Iris pigment epithelial cell (primary cell): ENCODE measurements around the gene FBXO3.
"Not testable (repeated sequence)": the region's sequence is repeated elsewhere in the genome, so short reads cannot be mapped to it uniquely, and the experiment has no call there.

Experiments
- DNase-seq: peaks from one replicate; pipeline ENCODE4 v3.0.0-alpha.2; 2011; ENCODE audit warnings: low read depth

Gene FBXO3

DNA sequence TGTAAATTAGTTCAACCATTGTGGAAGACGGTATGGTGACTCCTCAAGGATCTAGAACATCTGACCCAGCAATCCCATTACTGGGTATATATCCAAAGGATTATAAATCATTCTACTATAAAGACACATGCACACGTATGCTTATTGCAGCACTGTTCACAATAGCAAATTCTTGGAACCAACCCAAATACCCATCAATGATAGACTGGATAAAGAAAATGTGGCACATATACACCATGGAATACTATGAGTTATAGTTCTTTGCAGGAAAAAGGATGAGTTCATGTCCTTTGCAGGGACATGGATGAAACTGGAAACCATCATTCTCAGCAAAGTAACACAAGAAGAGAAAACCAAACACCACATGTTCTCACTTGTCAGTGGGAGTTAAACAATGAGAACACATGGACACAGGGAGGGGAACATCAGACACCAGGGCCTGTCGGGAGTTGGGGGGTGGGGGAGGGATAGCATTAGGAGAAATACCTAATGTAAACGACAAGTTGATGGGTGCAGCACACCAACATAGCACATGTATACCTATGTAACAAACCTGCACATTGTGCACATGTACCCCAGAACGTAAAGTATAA lies 45.2 kb downstream of the FBXO3 start:
- DNase-seq: not testable (repeated sequence)

DNA sequence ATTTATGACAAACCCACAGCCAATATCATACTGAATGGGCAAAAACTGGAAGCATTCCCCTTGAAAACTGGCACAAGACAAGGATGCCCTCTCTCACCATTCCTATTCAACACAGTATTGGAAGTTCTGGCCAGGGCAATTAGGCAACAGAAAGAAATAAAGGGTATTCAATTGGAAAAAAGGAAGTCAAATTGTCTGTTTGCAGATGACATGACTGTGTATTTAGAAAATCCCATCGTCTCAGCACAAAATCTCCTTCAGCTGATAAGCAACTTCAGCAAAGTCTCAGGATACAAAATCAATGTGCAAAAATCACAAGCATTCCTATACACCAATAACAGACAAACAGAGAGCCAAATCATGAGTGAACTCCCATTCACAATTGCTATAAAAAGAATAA lies 46.8 kb downstream of the FBXO3 start:
- DNase-seq: not testable (repeated sequence)

DNA sequence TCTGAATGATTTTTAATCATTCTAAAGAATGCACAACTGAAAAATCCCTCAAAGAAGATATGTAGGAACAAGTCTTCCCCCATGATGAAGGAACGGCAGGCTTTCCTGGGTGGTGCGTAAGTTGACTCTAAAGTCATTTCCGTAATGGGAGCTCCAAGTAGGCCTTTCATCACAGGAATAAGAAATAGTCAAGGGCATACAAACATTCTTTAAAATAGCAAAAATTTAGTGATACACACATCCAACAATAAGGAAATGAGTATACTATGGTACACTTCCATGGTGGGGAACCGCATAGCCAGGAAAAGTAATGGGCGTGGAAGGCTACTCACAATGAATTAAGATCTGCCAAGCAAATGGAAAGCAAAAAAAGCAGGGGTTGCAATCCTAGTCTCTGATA lies 48.8 kb downstream of the FBXO3 start:
- no peak for DNase-seq

DNA sequence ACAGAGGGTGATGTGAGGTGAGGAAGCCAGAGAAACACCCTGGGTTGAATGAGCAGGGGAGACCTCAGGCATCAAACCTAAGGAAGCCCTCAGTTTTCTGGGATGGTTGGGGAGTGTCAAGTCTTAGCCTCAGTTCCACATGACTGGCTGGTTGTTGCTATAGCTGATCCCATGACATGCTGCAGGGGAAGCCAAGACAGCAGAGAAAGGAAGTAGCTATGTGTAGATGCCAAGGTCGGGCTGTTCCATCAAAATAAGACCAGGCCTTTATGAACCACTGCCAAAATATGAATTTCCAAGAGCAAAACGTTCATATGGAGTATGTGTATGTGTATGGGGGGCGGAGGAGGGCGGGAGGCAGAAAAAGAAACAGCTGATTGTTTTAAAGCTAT lies 49.7 kb downstream of the FBXO3 start:
- peak; percentile 73 for DNase-seq

DNA sequence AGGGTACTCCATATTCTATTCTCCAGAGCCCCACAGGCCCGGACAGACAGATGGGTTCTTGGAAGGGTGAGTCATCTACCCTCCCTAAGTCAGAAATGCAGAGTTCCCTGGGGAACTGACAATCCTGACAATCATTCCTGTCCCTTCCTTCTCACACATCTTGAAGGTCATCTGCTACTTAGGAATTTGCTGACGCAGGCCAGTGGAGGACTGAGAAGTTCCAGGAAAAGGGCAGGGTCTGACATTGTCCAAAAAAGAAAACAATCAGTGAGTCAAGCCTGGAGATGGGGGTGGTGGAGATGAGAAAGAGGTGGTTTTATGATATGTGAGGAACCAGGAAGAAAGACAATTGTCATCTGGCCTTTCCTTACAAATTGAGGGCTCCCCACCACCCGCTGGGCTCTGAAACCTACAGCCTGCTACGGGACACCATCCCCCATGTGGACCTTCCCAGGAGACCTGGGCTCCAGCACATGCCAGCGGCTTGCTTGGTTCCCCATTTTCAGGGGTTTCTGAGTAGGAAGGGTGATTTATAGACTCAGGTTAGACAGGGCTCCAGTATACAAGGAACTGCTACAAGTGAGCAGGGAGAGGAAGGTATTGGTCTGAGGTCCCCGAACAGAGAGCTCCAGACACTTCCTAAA lies 51.0 kb downstream of the FBXO3 start:
- peak; percentile 90 for DNase-seq

DNA sequence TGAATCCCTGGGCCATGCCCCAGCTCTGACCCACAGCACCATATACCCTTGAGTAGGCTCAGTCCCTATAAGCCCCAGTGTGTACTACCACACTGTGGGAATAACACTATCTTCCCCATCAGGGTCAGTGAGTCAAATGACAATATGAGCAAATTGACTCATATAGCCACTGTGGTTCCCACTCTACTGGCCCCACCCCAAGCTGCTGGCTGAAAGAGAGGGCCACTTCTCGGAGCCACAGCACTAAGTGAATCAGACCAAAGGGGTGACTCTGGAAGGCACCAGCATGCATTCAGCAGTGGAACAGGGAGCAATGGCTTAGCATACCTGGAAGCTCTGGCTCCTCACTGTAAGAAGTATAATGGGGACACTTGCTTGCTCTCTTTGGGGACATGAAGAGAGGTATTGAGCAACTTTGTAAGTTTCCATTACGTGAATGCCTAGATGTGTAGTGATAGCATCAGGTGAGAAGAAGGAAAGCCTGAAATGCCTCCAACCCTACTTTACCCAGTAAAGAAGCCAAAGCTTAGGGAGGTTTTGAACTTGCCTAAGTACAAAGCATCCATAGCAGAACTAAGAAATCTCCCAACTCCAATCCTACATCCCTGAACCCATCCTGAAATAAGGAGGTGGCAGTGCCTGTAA lies 51.6 kb downstream of the FBXO3 start:
- peak; percentile 75 for DNase-seq

DNA sequence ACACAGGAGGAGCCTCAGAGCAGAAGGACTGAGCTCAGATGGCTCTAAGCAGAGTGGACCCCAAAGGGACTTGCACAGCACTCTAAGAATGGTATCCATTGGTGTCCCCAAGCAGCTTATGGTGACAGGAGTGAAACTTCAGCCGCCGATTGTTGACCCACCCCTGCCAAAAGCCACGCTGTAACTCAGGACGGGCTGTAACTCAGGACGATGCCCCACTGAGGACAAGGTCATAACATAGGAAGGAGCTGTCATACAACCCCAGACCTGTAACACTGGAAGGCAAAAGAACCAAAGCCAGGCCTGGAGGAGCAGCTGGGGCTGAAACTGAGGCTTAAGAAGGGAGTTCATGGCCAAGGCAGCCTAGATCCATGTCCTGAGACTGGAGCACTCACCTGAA lies 52.3 kb downstream of the FBXO3 start:
- no peak for DNase-seq

DNA sequence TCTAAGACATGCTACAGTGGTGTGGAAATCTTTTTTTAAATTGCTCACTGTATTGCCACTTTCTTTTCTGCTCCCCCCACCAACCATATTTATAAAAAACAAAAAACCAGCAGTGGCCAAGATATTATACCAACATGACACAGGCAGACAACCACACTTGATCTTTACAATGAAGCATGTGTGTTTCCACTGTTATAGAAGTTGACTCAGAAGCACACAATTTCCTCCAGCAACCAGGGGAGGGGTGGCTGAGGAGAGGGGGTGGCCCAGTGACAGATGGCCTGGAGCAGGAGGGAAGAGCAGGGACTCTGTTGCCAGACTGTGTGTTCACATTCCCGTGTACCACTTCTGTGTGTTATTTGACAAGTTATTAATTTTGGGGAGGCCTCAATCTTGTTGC lies 52.9 kb downstream of the FBXO3 start:
- DNase-seq: peak; percentile 56

DNA sequence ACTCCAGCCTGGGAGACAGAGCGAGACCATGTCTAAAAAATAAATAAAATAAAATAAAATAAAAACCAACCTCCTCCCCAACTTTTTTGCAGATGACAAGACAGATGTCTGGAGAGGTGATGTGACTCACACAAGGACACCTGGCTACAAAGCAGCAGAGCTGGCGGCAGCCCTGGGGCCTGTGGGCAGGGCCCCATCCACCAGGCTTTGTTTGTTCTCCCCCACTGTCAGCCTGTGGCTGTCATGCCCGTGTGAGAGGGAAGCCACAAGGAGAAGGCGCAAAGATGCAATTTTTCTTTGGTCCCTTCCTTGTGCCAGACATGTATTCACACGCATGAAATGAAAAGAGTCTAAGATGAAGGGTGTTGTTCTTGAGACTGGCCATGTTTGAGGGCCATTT lies 54.7 kb downstream of the FBXO3 start:
- DNase-seq: no peak

DNA sequence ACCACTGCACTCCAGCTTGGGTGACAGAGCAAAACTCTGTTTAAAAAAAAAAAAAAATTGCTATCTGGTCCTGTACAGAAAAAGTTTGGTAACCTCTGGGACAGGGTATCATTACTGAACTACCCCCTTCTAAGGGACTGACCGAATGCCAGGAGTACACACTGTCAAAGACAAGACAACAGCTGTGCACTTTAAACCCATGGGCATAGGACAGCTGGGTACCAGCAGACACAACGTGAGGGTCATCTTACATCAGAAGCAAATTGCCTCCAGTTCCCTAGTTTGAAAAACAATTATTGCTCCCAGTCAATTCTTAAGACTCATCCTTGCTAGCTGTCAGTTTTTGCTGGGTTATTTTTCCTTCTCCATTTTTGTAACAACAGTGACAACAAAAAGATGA lies 55.9 kb downstream of the FBXO3 start:
- no peak for DNase-seq

DNA sequence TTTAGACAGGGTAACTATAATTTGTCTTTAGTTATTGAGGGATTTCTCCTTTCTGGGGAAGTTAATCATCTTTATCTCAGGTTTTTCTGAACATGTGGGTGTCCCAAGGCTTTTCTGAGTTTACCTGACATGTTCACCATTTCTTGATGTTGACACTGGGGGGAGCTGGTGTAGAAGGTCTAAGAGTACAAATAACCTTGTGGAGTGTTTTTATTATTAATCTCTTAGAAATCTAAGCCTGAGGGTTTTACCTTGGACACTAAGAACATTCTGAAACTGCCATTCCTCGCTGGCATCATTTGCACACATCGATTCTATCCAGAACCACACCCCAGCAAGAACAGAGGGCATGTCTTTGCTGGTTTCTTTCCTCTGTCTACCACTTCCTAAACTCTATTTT lies 58.1 kb downstream of the FBXO3 start:
- DNase-seq: peak; percentile 60

DNA sequence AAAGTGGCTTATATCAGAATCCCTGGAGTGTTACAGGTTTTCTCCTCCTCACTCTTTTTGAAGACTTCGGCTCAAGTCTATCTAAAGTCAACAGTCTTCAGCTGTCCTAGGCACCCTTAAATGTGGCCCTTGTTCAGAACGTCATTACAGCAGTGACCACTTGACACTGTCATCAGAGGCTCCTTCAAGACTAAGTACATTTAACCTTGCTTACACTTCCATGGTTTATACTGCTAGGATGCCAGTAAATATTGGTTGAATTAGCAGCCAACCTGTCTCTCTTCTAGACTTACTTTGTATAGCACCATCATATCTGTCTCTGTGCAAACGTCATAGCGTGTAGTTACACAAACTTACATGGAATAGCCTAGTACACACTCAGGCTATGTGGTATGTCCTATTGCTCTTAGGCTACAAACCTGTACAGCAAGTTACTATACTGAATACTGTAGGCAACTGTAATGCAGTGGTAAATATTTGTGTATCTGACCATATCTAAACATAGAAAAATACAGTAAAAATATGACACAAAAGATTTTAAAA lies 60.4 kb downstream of the FBXO3 start:
- DNase-seq: no peak

DNA sequence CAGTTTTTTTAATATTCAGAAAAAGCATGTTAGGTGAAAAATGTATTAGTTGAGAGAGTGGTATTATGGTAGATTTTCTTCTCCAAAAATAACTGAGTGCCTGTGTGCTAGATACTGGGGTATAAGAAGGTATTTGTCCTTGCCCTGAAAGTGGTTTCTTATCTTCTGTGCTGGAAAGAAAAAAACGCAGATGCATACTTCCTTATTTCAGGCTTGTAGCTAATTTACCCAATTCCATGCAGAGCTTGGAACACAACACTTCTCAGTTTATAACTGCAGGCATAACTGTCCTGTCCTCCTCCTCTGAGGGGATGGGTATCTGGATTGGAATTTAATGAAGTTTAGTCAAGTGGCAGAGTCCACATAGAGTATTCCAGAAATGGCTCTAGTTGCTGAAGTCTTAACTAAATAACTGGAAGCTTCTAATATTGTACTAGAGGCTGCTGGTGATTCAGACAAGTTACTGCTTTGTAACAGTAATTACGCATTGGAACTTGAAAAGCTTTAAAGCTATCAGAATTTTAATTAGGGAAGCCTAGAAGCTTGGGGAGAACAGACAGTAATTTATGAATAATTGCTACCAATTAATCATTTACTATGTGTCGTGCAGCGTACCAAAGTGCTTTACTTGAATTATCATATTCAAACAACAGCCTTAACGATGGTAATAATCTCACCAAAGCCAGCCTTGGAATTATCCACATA lies 61.0 kb downstream of the FBXO3 start:
- DNase-seq: no peak

DNA sequence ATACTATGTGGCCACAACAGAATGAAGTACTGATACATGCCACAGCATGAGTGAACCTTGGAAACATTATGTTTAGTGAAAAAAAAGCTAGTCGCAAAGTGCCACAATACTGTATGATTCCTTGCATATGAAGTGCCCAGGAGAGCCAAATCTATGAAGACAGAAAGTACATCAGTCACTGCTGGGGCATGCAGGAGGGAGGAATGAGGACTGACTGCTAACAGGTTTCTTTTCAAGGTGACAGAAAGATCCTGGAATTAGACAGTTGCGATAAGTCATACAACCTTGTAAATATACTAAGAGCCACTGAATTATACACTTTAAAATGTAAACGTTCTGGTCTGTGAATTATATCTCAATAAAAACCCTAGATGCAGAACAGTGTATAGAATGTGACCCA lies 61.9 kb downstream of the FBXO3 start:
- no peak for DNase-seq

DNA sequence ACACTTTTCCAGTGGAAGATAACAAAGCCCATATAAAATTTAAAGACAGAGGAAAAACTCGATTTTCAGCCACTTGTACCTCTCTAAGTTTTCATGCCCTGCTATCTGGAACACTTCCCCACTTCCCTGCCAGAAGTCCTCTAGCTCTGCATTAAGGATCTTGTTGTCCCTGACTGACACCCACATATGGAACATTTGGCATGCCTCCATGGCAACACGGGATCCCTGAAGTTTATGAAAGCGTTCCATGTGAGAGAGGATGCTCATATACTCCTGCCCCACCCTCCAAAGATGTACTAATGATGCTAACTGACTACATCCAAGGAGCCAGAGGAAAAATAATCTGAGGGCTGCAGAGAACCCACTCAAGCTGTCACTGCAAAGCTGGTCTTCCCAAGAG lies 64.9 kb downstream of the FBXO3 start:
- no peak for DNase-seq

DNA sequence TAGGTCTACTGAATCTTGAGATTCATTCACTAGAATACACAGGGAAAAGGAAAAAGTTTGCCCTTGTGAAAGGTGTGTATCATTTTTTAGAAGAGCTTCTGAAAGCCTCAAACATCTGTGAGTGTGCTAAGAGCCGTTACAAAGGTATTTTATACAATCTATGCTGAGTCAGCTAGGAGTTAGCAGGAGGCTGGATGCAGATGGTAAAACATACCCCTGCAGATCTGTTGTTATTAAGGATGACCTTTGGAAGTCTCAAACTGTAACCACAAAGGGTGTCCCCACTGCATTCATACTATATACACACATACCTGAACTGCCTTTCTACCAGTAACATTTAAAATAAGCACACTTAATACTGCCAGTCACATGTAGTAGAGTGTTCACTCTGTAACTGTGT lies 65.3 kb downstream of the FBXO3 start:
- DNase-seq: peak; percentile 43

DNA sequence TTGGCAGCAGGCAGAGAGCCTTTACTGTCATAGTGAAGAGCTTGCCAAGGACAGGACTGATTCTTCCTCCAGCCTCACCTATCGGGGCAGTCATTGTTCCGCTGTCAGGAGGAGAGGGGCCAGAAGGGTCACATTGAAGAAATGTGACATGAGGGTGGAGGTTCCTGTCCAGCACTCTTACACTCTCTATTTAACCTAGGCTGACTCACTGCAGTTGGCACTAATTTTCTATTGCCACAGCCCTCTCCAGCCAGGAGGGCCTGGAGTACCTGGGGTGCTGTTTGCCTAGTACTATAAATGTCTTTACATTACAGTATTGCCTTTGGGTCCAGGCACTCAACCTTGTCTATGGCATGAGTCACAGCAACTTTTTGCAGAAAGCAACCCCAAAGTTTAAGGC lies 66.5 kb downstream of the FBXO3 start:
- DNase-seq: not testable (repeated sequence)

DNA sequence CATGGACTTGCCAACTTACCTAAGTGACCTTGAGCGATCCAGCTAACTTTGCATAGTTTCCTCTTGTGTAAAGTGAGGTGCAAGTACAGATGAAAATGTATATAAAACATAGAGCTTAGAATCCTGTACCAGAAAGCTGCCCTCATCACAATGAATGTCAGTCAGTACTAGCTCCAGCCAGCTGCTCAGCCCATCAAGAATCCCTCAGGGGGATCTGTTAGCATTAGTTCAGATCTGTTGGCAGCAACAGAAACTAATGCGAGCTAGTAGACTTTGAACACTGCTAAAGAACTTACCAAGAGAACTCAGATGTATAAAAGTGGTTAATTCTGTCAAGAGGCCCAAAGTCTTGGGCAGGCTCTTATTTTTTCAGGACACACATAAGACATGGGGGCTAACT lies 67.4 kb downstream of the FBXO3 start:
- DNase-seq: no peak

DNA sequence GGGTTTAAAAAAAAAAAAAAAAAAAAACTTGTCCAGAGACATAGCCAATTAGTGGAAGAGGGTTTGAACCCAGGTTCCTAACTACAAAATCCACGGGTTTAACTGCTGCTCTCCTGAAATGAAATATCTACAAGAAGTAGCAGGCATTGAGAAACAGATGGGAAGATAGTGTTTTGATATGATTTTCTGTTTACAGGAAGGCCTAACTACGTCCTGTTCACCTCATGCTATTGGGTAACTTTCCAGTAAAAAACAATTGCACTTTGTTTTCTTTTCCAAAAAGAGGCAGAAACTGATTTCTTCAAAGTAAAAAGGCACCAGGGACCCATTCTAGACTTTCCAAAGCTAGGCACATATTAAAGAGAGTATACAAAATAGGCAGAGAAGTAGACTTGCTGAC lies 67.8 kb downstream of the FBXO3 start:
- peak; percentile 78 for DNase-seq

DNA sequence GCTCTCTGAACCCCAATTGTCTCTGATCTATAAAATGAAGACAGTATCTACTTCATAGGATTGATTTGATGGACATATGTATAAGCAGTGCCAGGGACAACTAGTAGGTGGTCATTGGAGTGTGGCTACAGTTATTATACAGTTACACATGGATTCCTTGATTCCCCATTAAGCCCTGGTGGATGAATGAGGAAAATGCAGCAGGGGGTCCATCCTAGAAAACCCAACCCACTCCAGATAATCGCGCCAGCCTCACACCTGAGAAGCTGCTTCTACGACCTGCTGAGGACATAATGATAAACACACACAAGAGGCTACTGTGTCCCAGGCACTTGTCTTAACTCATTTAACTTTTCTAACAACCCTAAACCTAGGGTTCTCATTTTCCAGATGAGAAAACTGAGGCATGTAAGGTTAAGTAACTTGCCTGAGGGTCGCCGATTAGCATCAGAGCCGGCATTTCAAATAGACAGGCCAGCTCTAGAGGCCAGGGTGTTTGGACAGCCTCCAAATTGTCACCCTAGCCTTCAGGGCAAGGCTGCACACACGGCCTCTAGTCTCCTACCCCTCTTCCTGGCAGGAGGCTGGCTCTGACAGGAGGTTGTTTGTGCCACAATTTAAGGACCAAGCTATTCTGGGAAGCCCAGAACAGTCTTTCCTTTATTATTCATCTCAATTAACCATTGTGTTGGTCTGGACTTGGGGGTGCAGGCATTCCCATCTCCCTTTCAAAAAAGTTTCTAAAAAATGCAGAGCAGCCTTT lies 69.9 kb downstream of the FBXO3 start:
- DNase-seq: no peak

DNA sequence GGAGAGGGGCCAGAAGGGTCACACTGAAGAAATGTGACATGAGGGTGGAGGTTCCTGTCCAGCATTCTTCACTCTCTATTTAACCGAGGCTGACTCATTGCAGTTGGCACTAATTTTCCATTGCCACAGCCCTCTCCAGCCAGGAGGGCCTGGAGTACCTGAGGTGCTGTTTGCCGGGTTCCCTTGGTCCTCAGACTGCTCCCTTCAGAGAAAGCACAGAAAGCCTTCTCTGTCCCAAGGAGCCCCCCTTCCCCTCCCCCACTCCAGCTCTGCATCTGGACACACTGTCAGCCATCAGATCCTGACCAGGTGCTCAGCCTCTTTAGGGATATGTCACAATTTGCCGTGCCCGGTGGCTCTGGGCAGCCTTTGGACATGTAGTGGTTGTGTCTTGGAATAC lies 70.5 kb downstream of the FBXO3 start:
- DNase-seq: peak; percentile 52

DNA sequence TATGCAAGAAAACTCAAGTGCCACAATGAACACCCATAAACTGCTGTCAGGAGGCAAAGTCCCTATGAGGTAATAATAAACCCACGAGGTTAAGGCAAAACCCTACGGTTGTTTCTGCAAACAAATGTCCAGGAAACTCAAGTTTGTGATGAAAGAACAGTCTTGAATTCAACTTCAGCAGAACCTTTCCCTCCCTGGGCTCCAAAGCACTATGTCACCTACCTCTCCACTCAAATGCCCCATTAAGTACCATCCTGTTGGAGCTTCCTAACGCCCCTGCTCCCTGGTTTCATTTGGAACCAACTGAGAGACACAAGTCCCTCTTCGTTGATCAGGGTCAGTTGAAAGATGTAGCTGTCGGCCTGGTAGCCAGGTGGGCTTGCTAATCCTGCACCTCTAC lies 71.1 kb downstream of the FBXO3 start:
- DNase-seq: no peak
